Iris pigment epithelial cell (primary cell): ENCODE measurements around the gene SHD.
"Not testable (repeated sequence)": the region's sequence is repeated elsewhere in the genome, so short reads cannot be mapped to it uniquely, and the experiment has no call there.

Experiments used
- DNase-seq: peaks from one replicate; pipeline ENCODE4 v3.0.0-alpha.2; 2011; ENCODE audit warnings: low read depth

Gene SHD

DNA sequence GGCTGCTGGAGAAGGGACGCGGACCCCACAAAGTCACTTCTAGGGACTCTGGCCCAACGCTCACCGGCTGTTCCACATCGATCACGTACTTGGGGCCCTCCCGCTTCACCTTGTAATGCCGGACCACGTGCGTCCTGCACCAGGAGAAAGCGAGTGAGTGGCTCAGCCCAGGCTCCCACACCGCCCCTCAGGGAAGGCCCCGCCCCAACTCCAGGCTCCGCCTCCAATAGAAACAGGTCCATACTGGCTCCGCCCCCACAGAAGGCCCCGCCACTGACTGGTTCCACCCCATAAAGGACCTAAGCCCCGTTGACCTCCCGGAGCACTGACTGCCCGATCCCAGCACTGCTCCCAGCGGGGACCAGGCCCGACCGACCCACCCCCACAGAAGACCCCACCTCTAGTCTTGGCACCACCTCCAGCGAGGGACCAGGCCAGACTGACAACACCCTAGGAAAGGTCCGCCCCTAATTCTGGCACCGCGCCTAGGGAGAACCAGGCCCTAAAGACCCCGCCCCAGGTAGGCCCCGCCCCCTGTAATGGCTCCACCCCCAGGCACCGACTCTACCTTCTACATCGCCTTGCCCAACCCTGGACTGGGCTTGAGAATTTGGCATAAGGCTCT lies 48.3 kb downstream of the SHD start:
- peak; percentile 56 for DNase-seq

GRCh38 chr19:4327877-4328242 lies 48.8 kb downstream of the SHD start:
- DNase-seq = no peak

DNA sequence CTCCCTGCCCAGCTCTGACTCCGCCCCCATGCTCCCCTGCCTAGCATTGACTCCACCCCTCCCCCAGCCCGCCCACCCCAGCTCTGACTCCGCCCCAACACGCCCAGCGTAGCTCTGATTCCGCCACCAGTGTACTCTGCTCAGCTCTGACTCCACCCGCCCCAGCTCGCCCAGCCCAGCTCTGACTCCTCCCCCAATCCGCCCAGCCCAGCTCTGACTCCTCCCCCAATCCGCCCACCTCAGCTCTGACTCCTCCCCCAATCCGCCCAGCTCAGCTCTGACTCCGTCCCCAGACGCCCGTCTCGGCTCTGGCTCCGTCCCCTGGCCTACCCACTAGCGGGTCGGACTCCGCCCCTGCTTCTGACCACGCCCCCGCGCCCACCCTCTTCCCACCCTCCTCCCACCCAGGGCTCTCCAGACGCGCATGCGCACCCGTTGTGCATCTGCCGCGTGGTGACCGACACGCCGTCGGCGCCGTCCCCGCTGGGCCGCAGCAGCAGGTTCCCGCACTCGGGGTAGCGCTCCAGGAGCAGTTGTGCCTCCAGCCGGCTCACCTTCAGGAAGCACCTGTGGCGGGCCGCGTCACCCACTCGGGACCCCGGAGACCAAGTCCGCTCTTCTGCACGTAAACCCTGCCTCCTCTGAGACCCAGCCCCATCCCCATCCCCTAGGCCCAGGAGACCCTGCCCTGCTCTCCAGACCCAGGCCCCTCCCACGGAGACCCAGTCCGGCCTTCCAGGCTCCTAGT lies 49.4 kb downstream of the SHD start:
- peak; percentile 82 for DNase-seq

DNA sequence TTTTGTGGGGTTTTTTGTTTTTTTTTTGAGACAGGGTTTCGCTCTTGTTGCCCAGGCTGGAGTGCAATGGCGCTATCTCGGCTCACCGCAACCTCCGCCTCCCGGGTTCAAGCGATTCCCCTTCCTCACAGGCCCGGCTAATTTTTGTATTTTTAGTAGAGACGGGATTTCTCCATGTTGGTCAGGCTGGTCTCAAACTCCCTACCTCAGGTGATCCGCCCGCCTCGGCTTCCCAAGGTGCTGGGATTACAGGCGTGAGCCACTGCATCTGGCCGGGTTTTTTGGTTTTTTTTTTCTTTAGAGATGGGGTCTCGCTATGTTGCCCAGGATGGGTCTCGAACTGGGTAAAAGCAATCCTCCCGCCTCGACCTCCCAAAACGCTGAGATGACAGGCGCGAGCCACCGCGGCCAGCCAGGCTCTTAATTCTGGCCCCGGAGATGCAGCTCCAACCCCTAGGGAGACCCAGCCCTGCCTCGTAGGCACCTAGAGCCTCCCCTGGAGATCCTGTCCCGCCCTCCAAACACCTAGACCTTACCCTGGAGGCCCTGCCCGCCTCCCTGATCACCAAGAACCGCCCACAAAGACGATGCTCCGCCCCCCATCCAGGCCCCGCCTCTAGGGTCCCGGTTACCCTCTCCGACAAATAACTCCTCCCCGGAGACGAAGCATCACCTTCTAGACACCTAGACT lies 50.1 kb downstream of the SHD start:
- not testable (repeated sequence) for DNase-seq

GRCh38 chr19:4329858-4330257 lies 50.8 kb downstream of the SHD start:
- no peak for DNase-seq

DNA sequence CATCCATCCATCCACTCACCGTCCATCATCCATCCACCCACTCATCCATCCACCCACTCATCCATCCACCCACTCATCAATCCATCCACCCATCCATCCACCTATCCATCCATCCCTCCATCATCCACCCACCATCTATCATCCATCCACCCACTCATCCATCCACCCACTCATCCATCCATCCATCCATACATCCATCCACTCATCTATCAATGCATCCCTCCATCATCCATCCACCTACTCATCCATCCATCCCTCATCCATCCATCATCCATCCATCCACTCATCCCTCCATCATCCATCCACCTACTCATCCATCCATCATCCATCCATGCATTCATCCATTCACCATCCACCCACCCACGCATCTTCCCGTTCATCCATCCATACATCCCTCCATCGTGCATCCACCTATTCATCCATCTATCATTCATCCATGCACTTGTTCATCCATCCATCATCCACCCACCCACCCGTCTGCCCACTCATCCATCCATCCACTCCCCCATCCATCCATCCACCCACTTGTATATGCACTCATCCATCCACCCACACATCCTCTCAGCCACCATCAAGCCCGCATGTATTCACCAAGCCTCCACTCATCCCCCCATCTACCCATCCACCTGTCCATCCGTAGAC lies 56.0 kb downstream of the SHD start:
- DNase-seq = no peak

- DNase-seq = no peak
Observed at GRCh38 chr19:4337906-4338440, 58.9 kb downstream of the SHD start.

GRCh38 chr19:4338441-4339355 lies 59.6 kb downstream of the SHD start, which contains the start of gene STAP2:
Gene STAP2, minus strand, starts transcription at chr19:4338827. Its CDS starts 74 bp downstream, at chr19:4338753.
- peak; percentile 17 for DNase-seq
